Measurements from ENCODE around the gene AP4M1.

Gene AP4M1

GRCh38 chr7:100088095-100088620 lies 13.3 kb upstream of the AP4M1 start:
- DNase-seq = no peak

DNA sequence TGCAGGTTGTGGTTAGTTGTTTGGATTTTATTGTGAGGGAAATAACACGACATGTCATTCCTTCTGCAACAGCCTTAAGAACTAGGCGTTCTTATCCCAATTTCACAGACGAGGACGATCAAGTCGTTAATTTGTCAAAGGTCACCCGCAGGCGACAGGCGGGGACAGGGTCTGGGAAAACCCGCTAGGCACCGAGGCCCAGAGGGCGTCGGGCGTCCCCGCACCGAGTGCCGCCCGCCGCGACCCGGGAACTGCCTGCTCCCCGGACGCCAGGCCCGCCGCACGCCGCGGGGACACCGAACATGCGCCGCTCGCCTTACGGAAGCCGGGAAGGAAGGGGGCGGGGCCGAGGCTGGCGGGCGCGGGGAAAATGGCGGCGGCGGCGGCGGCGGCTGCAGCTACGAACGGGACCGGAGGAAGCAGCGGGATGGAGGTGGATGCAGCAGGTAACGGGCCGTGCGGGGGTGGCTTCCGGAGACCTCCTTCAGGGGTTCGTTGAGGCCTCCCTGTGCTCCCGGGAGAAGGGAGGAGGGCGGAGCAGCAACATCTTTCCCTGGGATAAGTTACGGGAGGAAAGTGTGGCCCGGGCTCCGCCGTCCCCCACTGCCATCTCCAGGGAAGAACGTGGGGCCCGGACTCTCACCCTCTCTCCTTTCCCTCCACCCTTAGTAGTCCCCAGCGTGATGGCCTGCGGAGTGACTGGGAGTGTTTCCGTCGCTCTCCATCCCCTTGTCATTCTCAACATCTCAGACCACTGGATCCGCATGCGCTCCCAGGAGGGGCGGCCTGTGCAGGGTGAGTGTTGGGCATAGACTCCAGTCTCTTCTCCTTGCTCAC lies 12.6 kb upstream of the AP4M1 start, which contains the start of gene COPS6:
COPS6 (plus strand) TSS at position 349 of the 837 bp plus-strand sequence; CDS start at position 371, 22 bp downstream.
- peak; percentile 83 to 85 for DNase-seq

DNA sequence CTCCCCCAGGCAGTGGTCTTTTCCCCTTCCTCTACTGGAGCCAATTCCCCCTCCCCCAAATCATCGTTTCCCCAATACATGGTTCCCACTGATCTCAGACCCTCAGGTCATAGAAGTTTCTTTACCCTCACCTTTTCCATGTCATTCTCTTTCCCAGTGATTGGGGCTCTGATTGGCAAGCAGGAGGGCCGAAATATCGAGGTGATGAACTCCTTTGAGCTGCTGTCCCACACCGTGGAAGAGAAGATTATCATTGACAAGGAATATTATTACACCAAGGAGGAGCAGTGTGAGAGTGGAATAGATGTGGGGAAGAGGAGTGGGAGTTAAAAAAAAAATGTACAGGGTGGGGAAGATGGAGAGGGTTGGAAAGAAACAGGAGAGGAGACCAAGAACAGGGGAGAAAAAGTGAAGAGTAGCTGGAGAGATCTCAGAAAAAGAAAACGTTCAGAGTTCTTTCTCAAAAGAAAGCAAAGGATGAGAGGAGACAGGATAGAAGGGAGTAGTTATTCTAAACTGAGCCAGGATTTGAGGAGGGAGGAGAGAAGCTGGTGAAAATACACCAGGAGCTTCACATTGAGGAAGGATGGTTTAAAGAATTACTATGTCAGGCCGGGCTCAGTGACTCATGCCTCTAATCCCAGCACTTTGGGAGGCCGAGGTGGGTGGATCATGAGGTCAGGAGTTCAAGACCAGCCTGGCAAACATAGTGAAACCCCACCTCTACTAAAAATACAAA lies 11.8 kb upstream of the AP4M1 start:
- DNase-seq = no peak

DNA sequence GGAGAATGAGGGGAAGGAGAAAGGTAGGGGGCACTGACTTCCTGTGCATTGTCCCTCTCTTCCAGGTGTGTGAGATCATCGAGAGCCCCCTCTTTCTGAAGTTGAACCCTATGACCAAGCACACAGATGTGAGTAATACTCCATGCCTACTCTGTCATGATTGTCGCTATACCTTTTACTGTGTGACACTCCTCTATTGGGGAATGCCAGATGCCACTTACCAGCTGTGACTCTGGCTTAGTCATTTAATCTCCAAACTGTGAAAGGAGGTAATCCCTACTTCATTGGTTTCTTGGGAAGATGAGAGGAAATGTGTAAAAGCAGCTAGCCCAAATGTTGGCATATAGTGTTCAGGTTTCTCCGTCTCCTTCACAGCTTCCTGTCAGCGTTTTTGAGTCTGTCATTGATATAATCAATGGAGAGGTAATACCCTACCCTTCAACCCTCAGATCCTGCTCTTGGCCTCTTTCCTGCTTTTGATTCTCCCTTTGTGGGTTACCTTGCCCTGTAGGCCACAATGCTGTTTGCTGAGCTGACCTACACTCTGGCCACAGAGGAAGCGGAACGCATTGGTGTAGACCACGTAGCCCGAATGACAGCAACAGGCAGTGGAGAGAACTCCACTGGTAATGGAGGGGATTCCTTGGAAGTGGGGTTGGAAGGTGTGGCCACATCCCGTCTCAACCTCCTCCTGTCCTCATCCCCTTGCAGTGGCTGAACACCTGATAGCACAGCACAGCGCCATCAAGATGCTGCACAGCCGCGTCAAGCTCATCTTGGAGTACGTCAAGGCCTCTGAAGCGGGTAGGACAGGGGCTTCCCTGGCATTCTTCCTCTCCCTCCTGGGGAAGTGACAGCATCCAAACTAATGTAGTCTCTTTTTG lies 10.7 kb upstream of the AP4M1 start:
- no peak for DNase-seq

- no peak for DNase-seq
These were observed 9.8 kb upstream of the AP4M1 start for GRCh38 chr7:100091411-100092181.

GRCh38 chr7:100093054-100093453 lies 8.4 kb upstream of the AP4M1 start:
- no peak for DNase-seq

- no peak for DNase-seq
These were observed 7.9 kb upstream of the AP4M1 start for GRCh38 chr7:100093498-100093897.

DNA sequence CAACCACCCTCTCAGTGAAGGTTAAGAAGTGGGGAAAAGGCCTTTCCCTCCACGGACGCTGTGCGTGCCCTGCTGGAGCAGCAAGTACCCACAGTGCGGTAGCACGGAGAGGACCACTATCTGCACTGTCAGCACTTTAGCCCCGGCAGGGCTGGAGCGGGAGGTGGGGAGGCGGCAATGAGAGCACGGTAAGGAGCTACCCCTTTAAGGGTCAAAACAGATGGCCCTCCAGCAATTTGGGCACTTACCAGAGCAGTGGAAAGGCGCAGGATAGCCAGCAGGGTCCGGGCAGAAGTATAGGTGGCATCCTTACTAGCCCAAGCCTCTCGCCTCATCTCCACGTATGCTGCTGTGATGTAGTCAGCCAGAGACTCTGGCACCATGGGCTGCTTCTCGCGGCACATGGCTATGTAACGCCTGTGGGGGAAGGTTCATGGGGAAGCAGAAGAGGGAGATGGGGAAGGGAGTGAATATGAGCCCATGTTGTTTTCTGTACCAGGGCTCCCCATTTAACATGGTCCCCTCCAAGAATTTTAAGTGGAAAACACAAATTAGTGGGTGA lies 7.4 kb upstream of the AP4M1 start:
- no peak for DNase-seq

DNA sequence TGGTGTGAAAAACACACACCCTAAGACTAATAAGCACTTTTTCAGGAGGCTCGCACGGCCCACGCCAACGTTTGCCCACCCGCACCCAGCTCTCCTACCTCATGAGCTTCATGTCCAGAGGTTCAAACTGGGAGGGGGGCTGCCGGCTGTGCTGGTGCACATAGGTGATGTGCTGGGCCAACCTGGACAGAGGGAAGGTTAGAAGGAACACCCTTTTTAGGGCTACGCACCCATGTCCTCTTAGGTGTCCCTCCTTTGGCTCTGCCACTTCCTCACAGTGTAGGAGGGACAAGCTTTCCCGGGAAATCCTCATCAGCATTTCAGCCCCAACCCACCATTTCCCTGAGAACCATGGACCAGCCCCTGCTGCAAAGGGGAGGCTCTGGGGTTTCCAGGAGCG lies 6.2 kb upstream of the AP4M1 start:
- DNase-seq = no peak

GRCh38 chr7:100095704-100096103 lies 5.7 kb upstream of the AP4M1 start:
- no peak for DNase-seq

GRCh38 chr7:100098913-100099312 lies 2.5 kb upstream of the AP4M1 start:
- DNase-seq = no peak

- DNase-seq = no peak
These were observed 2.0 kb upstream of the AP4M1 start for GRCh38 chr7:100099452-100099851.

DNA sequence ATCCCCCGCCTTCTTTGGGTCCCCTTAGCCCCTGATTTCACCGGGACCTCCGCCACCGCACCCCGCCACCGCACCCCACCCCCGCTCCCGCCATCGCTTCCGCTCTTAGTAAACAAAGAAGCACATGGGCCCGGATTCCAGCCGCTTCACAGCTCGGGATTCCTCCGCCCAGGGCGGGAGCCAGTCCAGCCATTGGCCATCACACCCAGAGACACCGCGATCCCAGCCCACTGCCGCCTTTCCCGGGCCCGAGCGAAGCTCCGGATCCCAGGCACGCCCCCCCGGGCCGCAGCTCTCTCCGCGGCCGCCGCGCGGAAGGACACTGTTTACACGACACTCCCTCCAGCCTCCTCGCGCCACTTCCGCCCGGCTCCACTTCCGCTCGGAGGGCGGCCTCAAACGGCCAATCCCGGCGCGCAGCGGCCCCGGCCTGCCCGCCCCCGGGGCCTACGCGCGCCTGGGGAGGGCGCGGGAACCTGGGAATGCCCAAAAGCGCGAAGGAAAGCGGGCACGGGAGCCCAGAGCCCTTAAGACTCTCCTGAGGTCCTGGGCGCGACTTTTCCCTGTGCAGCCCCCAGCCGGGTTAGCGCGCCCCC lies 925 bp upstream of the AP4M1 start:
- DNase-seq = peak; percentile 84 to 88

DNA sequence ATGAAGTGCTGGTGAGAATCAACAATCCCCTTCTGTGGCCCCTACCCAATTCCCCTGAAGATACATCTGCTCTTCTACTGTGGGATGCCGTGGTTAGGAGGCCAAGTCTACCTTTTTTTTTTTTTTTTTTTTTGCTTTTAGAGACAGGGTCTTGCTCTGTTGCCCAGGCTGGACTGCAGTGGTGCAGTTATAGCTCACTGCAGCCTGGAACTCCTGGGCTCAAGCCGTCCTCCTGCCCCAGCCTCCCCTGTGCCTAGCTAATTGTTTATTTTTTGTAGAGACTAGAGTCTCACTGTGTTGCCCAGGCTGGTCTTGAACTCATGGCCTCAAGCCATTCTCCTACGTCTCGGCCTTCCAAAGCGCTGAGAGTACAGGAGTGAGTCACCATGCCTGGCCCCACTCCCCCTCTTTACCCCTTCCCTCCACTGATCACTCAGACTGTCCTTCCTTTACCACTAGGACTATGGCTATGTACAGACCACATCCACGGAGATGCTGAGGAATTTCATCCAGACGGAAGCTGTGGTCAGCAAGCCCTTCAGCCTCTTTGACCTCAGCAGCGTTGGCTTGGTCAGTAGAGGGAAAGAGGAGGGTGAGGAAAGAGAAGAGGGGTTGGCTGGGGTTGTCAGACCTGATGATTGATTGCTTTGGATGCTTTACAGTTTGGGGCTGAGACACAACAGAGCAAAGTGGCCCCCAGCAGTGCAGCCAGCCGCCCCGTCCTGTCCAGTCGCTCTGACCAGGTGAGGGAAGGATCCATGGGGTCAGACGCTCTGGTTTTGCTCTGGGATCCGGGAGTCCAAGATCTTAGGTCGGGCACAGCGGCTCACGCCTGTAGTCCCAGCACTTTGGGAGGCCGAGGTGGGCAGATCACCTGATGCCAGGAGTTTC lies 1.8 kb downstream of the AP4M1 start:
- no peak for DNase-seq

GRCh38 chr7:100105534-100105933 lies 4.1 kb downstream of the AP4M1 start:
- no peak for DNase-seq

- no peak for DNase-seq
These were observed 5.2 kb downstream of the AP4M1 start for GRCh38 chr7:100106633-100107032.

DNA sequence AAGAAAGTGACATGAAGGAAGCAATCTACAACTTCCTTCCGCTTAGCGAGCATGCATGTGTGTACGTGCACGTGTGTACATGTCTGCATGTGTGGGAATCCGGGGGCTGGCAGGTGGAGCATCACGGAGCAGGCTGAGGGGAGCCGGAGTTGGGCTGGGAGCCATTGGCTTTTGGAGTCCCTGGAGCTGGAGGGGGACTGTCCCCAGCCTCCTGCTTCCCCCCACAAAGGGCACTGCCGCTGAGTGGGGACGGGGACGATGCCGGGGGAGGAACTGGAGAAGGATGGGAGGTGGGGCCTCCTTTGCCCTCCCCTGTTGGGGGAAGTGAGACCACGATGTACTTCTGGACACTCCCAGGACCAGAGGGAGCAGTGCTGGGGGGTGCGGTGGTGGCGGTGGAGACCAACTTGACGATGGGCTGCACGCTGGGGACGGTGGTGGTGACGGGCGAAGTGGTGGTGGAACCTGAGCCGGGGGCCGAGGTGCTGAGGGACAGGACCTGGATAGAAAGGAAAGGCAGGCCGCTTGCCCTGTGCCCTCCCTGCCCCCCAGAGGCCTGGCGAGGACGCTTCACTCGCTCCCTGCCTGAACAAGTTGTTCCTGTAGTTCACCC lies 5.8 kb downstream of the AP4M1 start:
- DNase-seq = no peak

DNA sequence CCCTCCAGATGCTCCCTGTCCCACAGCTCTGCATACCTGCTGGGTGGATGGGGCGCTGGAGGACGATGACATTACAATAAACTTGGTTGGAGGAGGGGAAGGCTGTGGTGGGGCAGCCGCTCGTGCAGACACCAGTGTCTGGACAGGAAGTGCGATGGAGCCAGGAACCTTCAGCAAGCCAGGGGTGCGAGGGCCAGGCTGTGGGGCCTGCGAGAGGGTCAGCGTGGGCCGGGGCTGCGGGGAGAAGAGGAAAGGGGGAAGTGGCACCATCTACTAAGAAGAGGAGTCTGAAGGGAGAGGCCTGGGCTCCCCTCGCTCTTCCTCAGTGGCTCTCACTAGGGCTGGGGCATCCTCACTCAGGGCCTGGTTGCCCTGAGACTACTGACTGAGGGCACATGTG lies 6.4 kb downstream of the AP4M1 start:
- no peak for DNase-seq

GRCh38 chr7:100109521-100110163 lies 8.2 kb downstream of the AP4M1 start:
- no peak for DNase-seq

All from activated CD4-positive, alpha-beta T cell treated with anti-CD3 and anti-CD28 coated beads for 4 hours (primary cell).